ENCODE results near the gene INSYN2B.

INSYN2B gene

DNA sequence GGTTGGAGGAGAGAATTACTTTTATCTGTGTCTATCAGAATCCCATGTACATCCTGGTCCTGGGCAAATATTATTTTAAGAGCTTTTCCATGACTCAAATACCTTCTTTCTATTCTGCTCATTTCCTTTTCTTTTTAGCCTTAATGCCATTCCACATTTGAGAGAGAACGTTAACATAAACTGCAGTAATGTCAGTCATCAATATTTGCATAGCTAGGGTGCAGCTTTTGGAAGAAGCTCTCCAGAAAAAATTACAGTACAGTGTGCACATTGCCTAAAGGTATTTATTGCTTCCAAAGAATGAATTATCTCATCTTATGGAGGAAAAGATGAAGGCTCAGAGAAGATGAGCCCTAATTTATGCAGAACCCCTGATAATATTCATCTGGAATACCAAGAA, 58.3 kb downstream of the INSYN2B start:
- no peak overlapping the region for H3K4me3 ChIP-seq (ENCODE audit: low read depth, low read length, poor library complexity, severe bottlenecking)
- H3F3A ChIP-seq (ENCODE audit: insufficient read depth, low read length) = no peaks in the 10 kb centered on the region
- no peaks in the 10 kb centered on the region for H3K9me2 ChIP-seq (ENCODE audit: low read depth, low read length)
- TF ChIP-seq EZH2 (IDR thresholded peaks at IDR 0.05; ENCODE audit: borderline replicate concordance, low read length) = no peak
- TF ChIP-seq, protein P1, sequence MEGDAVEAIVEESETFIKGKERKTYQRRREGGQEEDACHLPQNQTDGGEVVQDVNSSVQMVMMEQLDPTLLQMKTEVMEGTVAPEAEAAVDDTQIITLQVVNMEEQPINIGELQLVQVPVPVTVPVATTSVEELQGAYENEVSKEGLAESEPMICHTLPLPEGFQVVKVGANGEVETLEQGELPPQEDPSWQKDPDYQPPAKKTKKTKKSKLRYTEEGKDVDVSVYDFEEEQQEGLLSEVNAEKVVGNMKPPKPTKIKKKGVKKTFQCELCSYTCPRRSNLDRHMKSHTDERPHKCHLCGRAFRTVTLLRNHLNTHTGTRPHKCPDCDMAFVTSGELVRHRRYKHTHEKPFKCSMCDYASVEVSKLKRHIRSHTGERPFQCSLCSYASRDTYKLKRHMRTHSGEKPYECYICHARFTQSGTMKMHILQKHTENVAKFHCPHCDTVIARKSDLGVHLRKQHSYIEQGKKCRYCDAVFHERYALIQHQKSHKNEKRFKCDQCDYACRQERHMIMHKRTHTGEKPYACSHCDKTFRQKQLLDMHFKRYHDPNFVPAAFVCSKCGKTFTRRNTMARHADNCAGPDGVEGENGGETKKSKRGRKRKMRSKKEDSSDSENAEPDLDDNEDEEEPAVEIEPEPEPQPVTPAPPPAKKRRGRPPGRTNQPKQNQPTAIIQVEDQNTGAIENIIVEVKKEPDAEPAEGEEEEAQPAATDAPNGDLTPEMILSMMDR (IDR thresholded peaks at IDR 0.05; ENCODE audit: low read length) = no peak
- no peaks in the 10 kb centered on the region; the same call in 1 of the 2 replicates for H3K36me3 ChIP-seq (ENCODE audit: insufficient read depth, low read length)
- no peaks in the 10 kb centered on the region for H3K9me3 ChIP-seq (ENCODE audit: low read length)
- no peak overlapping the region for H3K9ac ChIP-seq (ENCODE audit: low read length)
- no peak overlapping the region for H2AFZ ChIP-seq (ENCODE audit: low read length)
- H3K27ac ChIP-seq (ENCODE audit: low read depth, low read length, poor library complexity, severe bottlenecking) = no peak overlapping the region
- no peak overlapping the region for H3K4me2 ChIP-seq (ENCODE audit: low read length)
- H3K27me3 ChIP-seq (ENCODE audit: insufficient read depth, low read length) = no peaks in the 10 kb centered on the region
- no peaks in the 10 kb centered on the region for H4K20me1 ChIP-seq (ENCODE audit: insufficient read depth, low read length)
- no peaks in the 10 kb centered on the region for H3K4me1 ChIP-seq (ENCODE audit: insufficient read depth, low read length, severe bottlenecking)
- no peaks in the 10 kb centered on the region for H3K79me2 ChIP-seq (ENCODE audit: insufficient read depth, low read length)

DNA sequence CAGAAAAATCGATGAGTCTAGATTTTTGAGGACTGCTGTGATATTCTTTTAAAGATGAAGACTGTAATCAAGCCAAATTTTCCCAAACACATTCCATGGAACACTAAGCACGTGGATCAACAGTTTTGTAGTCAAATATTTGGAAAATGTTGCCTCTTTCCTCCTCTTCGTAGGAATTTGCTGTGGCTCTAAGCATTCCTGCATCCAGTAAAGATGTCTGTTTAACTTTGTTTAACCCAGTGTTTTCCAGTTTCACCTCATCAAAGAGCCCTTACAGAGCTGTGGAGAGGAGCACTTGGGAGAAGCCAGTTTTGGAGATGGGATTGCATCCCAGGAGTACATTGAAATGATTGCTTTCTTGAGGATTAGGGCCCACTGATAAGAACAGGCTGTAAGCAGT, 58.9 kb downstream of the INSYN2B start:
- no peaks in the 10 kb centered on the region for H3K9me2 ChIP-seq (ENCODE audit: low read depth, low read length)

DNA sequence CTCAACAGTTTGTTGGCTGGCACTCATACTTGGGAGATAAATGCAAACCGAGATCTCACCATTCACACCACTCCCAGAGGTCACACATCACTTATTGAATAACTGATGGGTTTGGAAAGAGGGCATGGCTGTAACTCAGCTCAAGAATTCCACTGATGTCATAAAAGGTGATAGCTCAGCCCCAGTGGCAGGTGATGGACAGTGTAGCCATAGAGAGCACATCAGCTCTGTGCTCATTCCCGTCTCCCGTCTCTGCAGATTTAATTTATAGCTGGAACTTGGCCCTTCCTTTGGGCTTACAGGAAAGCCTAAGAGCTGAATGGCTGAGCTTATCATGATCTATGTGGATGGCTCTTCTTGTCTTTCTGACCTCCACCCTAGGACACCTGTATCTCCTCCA, 59.8 kb downstream of the INSYN2B start:
- H3K9ac ChIP-seq (ENCODE audit: low read length) = no peak overlapping the region
- no peaks in the 10 kb centered on the region for H3K9me2 ChIP-seq (ENCODE audit: low read depth, low read length)
- no peaks in the 10 kb centered on the region; the same call in 1 of the 2 replicates for H3K36me3 ChIP-seq (ENCODE audit: insufficient read depth, low read length)
- H4K20me1 ChIP-seq (ENCODE audit: insufficient read depth, low read length) = no peaks in the 10 kb centered on the region
- no peak overlapping the region for H3K27ac ChIP-seq (ENCODE audit: low read depth, low read length, poor library complexity, severe bottlenecking)
- H3K27me3 ChIP-seq (ENCODE audit: insufficient read depth, low read length) = no peaks in the 10 kb centered on the region
- TF ChIP-seq, protein P1 (IDR thresholded peaks at IDR 0.05; ENCODE audit: low read length) = no peak
- TF ChIP-seq EZH2 (IDR thresholded peaks at IDR 0.05; ENCODE audit: borderline replicate concordance, low read length) = no peak
- no peak overlapping the region for H3K4me2 ChIP-seq (ENCODE audit: low read length)
- no peak overlapping the region for H3K4me3 ChIP-seq (ENCODE audit: low read depth, low read length, poor library complexity, severe bottlenecking)
- H3K79me2 ChIP-seq (ENCODE audit: insufficient read depth, low read length) = no peaks in the 10 kb centered on the region
- no peaks in the 10 kb centered on the region for H3K9me3 ChIP-seq (ENCODE audit: low read length)
- no peaks in the 10 kb centered on the region for H3K4me1 ChIP-seq (ENCODE audit: insufficient read depth, low read length, severe bottlenecking)
- no peaks in the 10 kb centered on the region for H3F3A ChIP-seq (ENCODE audit: insufficient read depth, low read length)
- H2AFZ ChIP-seq (ENCODE audit: low read length) = no peak overlapping the region

More for the DNA sequence above, 58.9 kb downstream of the INSYN2B start:
- H3F3A ChIP-seq (ENCODE audit: insufficient read depth, low read length) = no peaks in the 10 kb centered on the region
- no peaks in the 10 kb centered on the region for H3K79me2 ChIP-seq (ENCODE audit: insufficient read depth, low read length)
- H3K27me3 ChIP-seq (ENCODE audit: insufficient read depth, low read length) = no peaks in the 10 kb centered on the region
- no peaks in the 10 kb centered on the region; the same call in 1 of the 2 replicates for H3K36me3 ChIP-seq (ENCODE audit: insufficient read depth, low read length)
- no peaks in the 10 kb centered on the region for H3K4me1 ChIP-seq (ENCODE audit: insufficient read depth, low read length, severe bottlenecking)
- no peak for TF ChIP-seq EZH2 (IDR thresholded peaks at IDR 0.05; ENCODE audit: borderline replicate concordance, low read length)
- TF ChIP-seq, protein P1 (IDR thresholded peaks at IDR 0.05; ENCODE audit: low read length) = no peak
- H4K20me1 ChIP-seq (ENCODE audit: insufficient read depth, low read length) = no peaks in the 10 kb centered on the region
- no peak overlapping the region for H3K4me3 ChIP-seq (ENCODE audit: low read depth, low read length, poor library complexity, severe bottlenecking)
- H3K9me3 ChIP-seq (ENCODE audit: low read length) = no peaks in the 10 kb centered on the region
- H3K27ac ChIP-seq (ENCODE audit: low read depth, low read length, poor library complexity, severe bottlenecking) = no peak overlapping the region
- no peak overlapping the region for H3K4me2 ChIP-seq (ENCODE audit: low read length)
- no peak overlapping the region for H2AFZ ChIP-seq (ENCODE audit: low read length)
- no peak overlapping the region for H3K9ac ChIP-seq (ENCODE audit: low read length)

Measured in OCI-LY1 (cell line).